K562 (cell line): ENCODE data around the gene GARRE1. TPM values are rescaled to one million over a fixed set of nuclear protein-coding genes. Genes with fewer than 3 reads are reported as not detected.

Source experiments
- CTBP1 ChIP-seq: fragments of 450-650 bp; IDR thresholded peaks from 2 replicates; pipeline ENCODE4 v1.6.1; 2016; ENCODE audit warnings: borderline replicate concordance
- ELF2 ChIP-seq: fragments of 250-450 bp; sonication (Bioruptor Pico); IDR thresholded peaks from 2 replicates; pipeline ENCODE4 v1.5.0; 2021; ENCODE audit warnings: mild to moderate bottlenecking
- HMG20A ChIP-seq: fragments of 450-650 bp; formaldehyde crosslinking; conservative IDR thresholded peaks from 2 replicates; pipeline ENCODE4 v1.4.0; 2020; ENCODE audit warnings: mild to moderate bottlenecking, mixed read lengths
- LCOR ChIP-seq: sonication (generic); formaldehyde crosslinking; IDR thresholded peaks from 2 replicates; pipeline ENCODE4 v1.8.0; 2022; ENCODE audit warnings: mild to moderate bottlenecking, missing genetic modification reagents
- NFIC ChIP-seq: fragments of 450-650 bp; IDR thresholded peaks from 2 replicates; pipeline ENCODE4 v1.6.1; 2017; ENCODE audit warnings: mild to moderate bottlenecking, inconsistent platforms
- POU5F1 ChIP-seq: fragments of 150-350 bp; IDR thresholded peaks from 2 replicates; pipeline ENCODE4 v1.6.1; 2014; ENCODE audit warnings: borderline replicate concordance, low read length, low read depth, mild to moderate bottlenecking; ENCODE audit not compliant: partially characterized antibody
- PTTG1 ChIP-seq: fragments of 450-650 bp; IDR thresholded peaks from 2 replicates; pipeline ENCODE4 v1.6.1; 2016; ENCODE audit warnings: low read depth, mild to moderate bottlenecking, missing genetic modification characterization, missing compliant biosample characterization
- SIN3A ChIP-seq, 2 experiments: fragments of 150-350 bp in 1 of 2; IDR thresholded peaks; 2 replicates each; pipeline ENCODE4 v1.6.1; 2011 to 2016; ENCODE audit warnings: borderline replicate concordance in 2 of 2, low read depth in 2 of 2, low read length in 2 of 2, mild to moderate bottlenecking in 2 of 2, moderate library complexity in 2 of 2; ENCODE audit not compliant: control insufficient read depth in 1 of 2
- TGIF2 ChIP-seq: sonication (generic); formaldehyde crosslinking; IDR thresholded peaks from 2 replicates; pipeline ENCODE4 v1.8.1; 2022; ENCODE audit warnings: mild to moderate bottlenecking, missing genetic modification reagents, moderate library complexity
- ZNF12 ChIP-seq: sonication (generic); formaldehyde crosslinking; IDR thresholded peaks from 2 replicates; pipeline ENCODE4 v1.4.0; 2020; ENCODE audit warnings: mild to moderate bottlenecking, missing genetic modification reagents
- ZNF354B ChIP-seq: fragments of 250-450 bp; sonication (Bioruptor Pico); IDR thresholded peaks from 2 replicates; pipeline ENCODE4 v1.4.0; 2020
- ZNF551 ChIP-seq: fragments of 250-450 bp; sonication (Bioruptor Pico); IDR thresholded peaks from 2 replicates; pipeline ENCODE4 v1.5.0; 2021; ENCODE audit warnings: mild to moderate bottlenecking, moderate library complexity
- ZNF561 ChIP-seq: fragments of 450-650 bp; formaldehyde crosslinking; conservative IDR thresholded peaks from 2 replicates; pipeline ENCODE4 v1.4.0; 2020; ENCODE audit warnings: mild to moderate bottlenecking, moderate library complexity
- polyA plus RNA-seq, 8 experiments: library from polyadenylated mRNA; depleted of rRNA in 4 of 8; stranded (reverse) in 5 of 8; unstranded in 3 of 8; fragments of >200 nt; fragmentation: Nextera tagmentation in 2 of 8; fragmentation: Illumina TruSeq in 1 of 8; extraction: Ambion mirVana in 2 of 8; extraction: Trizol in 1 of 8; gene quantifications; 2 replicates each; pipeline versions ENCODE4 v1.2.1 to v1.2.3, GENCODE V29; 2011 to 2014; ENCODE audit warnings: inconsistent platforms in 1 of 8, missing spikeins in 1 of 8
- total RNA-seq, 7 experiments: library from RNA; depleted of rRNA in 6 of 7; stranded (reverse); fragments of >200 nt in 6 of 7; fragmentation: Illumina TruSeq in 2 of 7; extraction: Trizol in 2 of 7; gene quantifications; 2 replicates each; pipeline versions ENCODE4 v1.2.1 to v1.2.3, GENCODE V29; 2011 to 2021; ENCODE audit warnings: low replicate concordance in 1 of 7
- TF ChIP-seq, protein P1 (sequence below): fragments of 450-650 bp; IDR thresholded peaks from 2 replicates; pipeline ENCODE4 v1.6.1; 2016; ENCODE audit warnings: borderline replicate concordance
- TF ChIP-seq, protein P2 (sequence below), 2 experiments: fragments of 450-650 bp in 1 of 2; sonication (generic) in 1 of 2; formaldehyde crosslinking in 1 of 2; IDR thresholded peaks in 1 of 2; conservative IDR thresholded peaks in 1 of 2; 2 replicates each; pipeline versions ENCODE4 v1.6.1 to v1.8.1; 2016 to 2023; ENCODE audit warnings: mild to moderate bottlenecking in 2 of 2, moderate library complexity in 2 of 2, inconsistent platforms in 1 of 2, missing genetic modification reagents in 1 of 2
- TF ChIP-seq, protein P3 (sequence below): fragments of 450-650 bp; formaldehyde crosslinking; IDR thresholded peaks from 2 replicates; pipeline ENCODE4 v1.4.0; 2022; ENCODE audit warnings: missing genetic modification characterization
- TF ChIP-seq, protein P4 (sequence below): fragments of 250-450 bp; sonication (Bioruptor Pico); IDR thresholded peaks from 2 replicates; pipeline ENCODE4 v1.8.0; 2021; ENCODE audit warnings: borderline replicate concordance, mild to moderate bottlenecking, moderate library complexity; ENCODE audit not compliant: poor library complexity, severe bottlenecking
- TF ChIP-seq, protein P5 (sequence below): fragments of 250-450 bp; sonication (Bioruptor Pico); IDR thresholded peaks from 2 replicates; pipeline ENCODE4 v1.4.0; 2020; ENCODE audit warnings: mild to moderate bottlenecking, moderate library complexity, borderline replicate concordance

The GARRE1 gene
- total and polyA plus RNA-seq, 9 of the 15 experiments (the other 6 are each of a cell fraction or from before 2014, with no cell fraction given): 1.6 to 12.8 (median 7.5) TPM

DNA sequence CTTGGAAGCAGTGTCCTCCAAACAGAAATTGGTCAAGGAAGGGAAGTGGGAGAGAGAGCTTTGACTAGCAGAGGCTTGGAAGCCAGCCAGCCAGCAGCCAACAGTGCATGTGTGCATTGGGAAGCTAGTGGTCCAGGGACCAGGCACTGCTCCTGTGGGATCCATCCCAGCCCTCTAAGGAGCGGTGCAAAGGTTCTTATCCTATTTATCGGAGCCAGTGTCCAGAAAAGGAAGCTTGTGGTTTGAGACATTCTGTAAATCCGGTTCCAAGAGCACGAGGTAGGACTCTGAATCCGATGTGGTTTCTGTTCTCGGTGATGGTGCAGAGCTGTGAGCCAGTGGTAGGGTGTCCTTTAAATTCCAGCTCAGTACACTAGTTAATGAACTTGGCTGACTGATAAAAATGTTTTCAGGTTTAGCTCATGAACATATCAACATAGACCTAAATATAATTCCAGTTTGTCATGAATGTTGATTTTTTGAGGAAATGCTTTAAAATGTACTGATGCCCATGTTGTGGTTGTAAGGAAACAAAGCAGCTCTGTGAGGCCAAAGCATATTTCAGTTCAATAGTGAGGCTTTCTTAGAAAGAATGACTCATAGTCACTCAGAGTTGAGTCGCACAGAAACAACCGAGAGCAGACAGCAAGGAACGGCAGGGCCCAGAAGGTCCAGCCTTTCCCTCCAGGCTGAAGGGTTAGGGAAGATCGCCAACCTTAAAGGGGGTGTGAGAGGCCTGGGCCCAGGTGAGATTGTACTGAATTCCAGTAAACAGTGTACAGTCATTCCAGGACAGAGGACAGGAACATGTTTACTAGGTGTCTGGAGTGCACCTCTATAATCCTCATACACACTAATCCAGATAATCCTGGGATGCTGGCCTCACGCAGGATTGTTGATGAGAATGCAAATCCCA, 21.5 kb upstream of the GARRE1 start (continued):
- no peak for TF ChIP-seq HMG20A (CRISPR knock-in tag)
- TF ChIP-seq PTTG1 (tag): no peak
- TF ChIP-seq, protein P1, sequence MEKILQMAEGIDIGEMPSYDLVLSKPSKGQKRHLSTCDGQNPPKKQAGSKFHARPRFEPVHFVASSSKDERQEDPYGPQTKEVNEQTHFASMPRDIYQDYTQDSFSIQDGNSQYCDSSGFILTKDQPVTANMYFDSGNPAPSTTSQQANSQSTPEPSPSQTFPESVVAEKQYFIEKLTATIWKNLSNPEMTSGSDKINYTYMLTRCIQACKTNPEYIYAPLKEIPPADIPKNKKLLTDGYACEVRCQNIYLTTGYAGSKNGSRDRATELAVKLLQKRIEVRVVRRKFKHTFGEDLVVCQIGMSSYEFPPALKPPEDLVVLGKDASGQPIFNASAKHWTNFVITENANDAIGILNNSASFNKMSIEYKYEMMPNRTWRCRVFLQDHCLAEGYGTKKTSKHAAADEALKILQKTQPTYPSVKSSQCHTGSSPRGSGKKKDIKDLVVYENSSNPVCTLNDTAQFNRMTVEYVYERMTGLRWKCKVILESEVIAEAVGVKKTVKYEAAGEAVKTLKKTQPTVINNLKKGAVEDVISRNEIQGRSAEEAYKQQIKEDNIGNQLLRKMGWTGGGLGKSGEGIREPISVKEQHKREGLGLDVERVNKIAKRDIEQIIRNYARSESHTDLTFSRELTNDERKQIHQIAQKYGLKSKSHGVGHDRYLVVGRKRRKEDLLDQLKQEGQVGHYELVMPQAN: no peak
- TF ChIP-seq POU5F1: no peak
- TF ChIP-seq SIN3A (IDR thresholded peaks at IDR 0.05; ENCODE audit: borderline replicate concordance in 2 of 2, control insufficient read depth in 1 of 2, low read depth in 2 of 2, low read length in 2 of 2): no peak
- peak; percentile 81 for TF ChIP-seq NFIC
- TF ChIP-seq ZNF551 (CRISPR knock-in tag): no peak
- TF ChIP-seq, protein P2, sequence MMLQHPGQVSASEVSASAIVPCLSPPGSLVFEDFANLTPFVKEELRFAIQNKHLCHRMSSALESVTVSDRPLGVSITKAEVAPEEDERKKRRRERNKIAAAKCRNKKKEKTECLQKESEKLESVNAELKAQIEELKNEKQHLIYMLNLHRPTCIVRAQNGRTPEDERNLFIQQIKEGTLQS (IDR thresholded peaks at IDR 0.05): peak; percentile 88
- TF ChIP-seq, protein P2 (CRISPR knock-in tag; conservative IDR thresholded peaks at IDR 0.05): no peak
- TF ChIP-seq ZNF12: no peak
- TF ChIP-seq ZNF561 (CRISPR knock-in tag): no peak
- peak; percentile 24; the same call in 1 of the 2 replicates for TF ChIP-seq CTBP1
- no peak for TF ChIP-seq LCOR (CRISPR knock-in tag)
- no peak for TF ChIP-seq ZNF354B (CRISPR knock-in tag)
- TF ChIP-seq, protein P3, sequence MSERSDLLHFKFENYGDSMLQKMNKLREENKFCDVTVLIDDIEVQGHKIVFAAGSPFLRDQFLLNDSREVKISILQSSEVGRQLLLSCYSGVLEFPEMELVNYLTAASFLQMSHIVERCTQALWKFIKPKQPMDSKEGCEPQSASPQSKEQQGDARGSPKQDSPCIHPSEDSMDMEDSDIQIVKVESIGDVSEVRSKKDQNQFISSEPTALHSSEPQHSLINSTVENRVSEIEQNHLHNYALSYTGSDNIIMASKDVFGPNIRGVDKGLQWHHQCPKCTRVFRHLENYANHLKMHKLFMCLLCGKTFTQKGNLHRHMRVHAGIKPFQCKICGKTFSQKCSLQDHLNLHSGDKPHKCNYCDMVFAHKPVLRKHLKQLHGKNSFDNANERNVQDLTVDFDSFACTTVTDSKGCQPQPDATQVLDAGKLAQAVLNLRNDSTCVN (CRISPR knock-in tag): no peak
- TF ChIP-seq TGIF2 (CRISPR knock-in tag): no peak
- no peak for TF ChIP-seq ELF2 (CRISPR knock-in tag)
- TF ChIP-seq, protein P4, sequence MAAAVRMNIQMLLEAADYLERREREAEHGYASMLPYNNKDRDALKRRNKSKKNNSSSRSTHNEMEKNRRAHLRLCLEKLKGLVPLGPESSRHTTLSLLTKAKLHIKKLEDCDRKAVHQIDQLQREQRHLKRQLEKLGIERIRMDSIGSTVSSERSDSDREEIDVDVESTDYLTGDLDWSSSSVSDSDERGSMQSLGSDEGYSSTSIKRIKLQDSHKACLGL (CRISPR knock-in tag): no peak
- TF ChIP-seq, protein P5, sequence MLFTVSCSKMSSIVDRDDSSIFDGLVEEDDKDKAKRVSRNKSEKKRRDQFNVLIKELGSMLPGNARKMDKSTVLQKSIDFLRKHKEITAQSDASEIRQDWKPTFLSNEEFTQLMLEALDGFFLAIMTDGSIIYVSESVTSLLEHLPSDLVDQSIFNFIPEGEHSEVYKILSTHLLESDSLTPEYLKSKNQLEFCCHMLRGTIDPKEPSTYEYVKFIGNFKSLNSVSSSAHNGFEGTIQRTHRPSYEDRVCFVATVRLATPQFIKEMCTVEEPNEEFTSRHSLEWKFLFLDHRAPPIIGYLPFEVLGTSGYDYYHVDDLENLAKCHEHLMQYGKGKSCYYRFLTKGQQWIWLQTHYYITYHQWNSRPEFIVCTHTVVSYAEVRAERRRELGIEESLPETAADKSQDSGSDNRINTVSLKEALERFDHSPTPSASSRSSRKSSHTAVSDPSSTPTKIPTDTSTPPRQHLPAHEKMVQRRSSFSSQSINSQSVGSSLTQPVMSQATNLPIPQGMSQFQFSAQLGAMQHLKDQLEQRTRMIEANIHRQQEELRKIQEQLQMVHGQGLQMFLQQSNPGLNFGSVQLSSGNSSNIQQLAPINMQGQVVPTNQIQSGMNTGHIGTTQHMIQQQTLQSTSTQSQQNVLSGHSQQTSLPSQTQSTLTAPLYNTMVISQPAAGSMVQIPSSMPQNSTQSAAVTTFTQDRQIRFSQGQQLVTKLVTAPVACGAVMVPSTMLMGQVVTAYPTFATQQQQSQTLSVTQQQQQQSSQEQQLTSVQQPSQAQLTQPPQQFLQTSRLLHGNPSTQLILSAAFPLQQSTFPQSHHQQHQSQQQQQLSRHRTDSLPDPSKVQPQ (CRISPR knock-in tag): no peak
